GF-D8 (cell line): Measurements from ENCODE around the gene PRDM16.

Experiments
- DNase-seq: peaks from one replicate; lab custom pipeline; 2025; lab: John Stamatoyannopoulos, UW

PRDM16 gene

GRCh38 chr1:3261969-3262579 is 193.1 kb downstream of the PRDM16 start:
- DNase-seq, result no peak

- no peak for DNase-seq
These were observed 193.8 kb downstream of the PRDM16 start for GRCh38 chr1:3262681-3263286.

GRCh38 chr1:3263790-3264189 is 194.8 kb downstream of the PRDM16 start:
- no peak for DNase-seq

- DNase-seq, result no peak
These were observed 195.5 kb downstream of the PRDM16 start for GRCh38 chr1:3264456-3264855.

DNA sequence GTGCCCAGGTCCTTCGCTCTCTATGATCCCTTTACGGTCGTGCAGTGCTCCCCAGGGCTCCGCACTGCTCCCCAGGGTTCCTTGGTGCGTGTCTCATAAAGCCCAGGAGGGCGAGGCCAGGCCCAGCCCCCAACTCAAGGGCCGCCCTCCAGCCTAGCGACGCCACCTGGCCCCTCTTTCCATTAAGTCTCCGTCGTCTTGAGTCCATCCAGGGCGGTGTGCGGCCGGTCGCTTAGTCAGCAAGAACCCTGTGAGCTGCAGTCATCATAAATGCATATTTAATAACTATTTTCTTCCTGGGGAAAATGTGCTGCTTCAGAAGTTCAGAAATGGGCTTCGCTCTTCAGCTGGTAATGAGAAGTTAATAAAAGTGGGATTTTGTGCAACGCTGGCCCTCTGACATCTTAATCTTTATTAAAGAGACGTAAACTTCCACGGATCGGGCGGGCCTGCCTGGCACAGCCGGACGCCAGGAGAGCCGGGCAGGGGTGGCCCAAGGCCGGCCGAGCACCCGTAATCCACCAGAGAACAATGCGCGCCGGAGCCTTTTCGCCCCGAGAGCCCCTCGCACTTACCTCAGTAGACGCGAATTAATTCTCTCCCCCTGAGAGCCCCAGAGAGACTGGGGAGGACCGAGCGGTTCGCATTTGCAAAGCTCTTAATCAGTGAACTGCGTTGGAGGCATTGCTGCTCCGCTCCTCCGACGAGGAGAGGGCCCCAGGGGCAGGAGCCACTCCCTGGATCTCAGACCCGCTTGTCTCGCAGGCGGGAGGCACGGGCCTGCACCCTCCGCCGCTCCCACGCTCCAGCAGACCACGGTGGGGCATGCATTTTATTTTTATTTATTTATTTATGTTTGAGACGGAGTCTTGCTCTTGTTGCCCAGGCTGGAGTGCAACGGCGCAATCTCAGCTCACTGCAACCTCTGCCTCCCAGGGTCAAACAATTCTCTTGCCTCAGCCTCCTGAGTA is 197.1 kb downstream of the PRDM16 start:
- no peak for DNase-seq

- DNase-seq, result no peak
These were observed 198.0 kb downstream of the PRDM16 start for GRCh38 chr1:3266870-3267549.

GRCh38 chr1:3267550-3268270 is 198.7 kb downstream of the PRDM16 start:
- DNase-seq, result no peak

DNA sequence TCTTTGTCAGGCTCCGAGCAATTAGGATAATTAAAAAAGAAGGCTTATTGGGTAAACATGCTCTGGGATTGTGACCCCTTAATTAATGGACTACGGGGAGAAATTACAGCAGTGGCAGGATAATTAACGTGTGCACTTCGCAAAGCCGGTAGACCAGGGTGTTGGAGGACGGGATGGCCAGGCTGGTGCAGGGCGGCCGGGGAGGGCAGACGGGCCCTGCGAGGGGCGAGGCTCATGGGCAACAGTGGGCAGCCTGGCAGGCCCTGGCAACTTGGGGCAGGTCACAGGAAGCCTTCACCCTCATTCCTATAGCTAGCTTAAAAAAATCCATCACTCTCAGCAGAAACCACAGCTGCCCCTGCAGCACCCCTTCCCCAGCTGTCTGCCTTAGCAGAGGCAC is 199.3 kb downstream of the PRDM16 start:
- no peak for DNase-seq

DNA sequence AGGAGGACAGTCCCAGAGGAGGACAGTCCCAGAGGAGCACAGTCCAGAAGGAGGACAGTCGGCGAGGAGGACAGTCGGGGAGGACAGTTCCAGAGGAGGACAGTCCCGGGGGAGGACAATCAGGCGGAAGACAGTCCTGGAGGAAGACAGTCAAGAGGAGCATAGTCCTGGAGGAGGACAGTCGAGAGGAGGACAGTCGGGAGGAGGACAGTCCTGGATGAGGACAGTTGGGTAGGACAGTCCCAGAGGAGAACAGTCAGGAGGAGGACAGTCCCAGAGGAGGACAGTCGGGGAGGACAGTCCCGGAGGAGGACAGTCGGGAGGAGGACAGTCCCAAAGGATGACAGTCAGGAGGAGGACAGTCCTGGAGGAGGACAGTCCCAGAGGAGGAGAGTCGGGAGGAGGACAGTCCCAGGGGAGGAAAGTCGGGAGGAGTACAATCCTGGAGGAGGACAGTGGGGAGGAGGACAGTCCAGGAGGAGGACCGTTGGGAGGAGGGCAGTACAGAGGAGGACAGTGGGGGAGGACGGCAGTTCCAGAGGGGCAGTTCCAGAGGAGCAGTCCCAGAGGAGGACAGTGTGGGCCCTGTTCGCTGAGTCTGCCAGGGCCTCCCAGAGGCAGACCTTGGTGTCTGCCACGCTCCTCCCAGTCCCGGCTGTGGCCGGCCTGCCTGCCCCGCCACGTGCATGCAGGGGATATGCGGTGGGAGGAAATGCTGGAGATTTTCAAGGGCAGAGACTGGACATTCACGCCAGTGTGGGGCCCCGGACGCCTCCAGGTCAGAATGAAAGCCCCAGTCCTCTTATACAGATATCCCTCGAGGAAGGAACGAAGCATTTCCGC is 201.6 kb downstream of the PRDM16 start:
- DNase-seq, result no peak

GRCh38 chr1:3271866-3272265 is 202.9 kb downstream of the PRDM16 start:
- no peak for DNase-seq

DNA sequence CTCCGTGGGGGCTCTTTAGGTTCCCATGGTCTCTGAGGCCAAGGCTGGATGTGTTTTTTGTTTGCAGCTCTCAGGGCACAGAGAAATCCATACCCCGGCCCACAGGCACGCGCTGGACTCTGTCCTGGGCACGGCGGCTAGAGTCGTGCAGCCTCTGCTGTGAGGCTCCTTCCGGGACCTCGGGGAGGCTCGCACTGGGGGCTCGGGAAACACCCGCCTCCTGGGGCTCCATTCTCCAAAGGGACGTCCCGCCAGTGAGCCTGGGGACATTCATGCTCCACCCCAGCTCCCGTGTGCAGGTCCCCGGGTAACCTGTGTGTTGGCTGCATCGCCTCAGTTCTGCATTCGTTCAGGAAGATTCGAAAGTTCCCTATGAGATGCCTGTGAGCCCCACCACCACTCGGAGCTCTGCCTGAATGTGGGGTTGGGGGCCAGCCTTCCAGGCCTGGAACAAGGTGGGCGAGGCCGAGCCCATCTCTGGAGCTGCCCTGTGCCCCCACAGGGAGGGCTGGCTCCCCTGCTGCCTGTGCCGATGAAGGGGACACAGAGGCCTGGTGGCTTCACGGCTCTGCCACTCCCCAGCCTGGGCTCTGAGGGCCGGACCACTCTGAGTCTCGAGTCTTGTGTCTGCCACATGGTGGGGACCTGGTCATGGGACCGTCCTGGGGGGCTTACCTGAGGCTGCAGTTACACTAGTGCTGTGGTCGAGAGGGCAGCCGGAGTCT is 203.5 kb downstream of the PRDM16 start:
- no peak for DNase-seq

DNA sequence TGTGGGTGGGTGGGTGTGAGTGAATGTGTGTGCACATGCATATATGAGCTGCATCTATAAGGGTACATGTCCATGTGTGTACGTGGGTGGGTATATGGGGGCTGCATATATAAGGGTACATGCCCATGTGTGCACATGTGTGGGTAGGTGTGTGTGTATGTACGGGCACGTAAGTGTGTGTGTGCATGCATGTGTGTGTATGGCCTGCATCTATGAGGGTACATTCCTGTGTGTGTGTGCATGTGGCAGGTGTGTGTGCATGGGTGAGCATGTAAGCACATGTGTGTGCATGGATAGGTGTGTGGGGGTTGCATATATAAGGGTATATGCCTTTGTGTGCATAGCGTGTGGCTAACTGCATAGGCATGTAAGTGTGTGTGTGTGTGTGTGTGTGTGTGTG is 204.4 kb downstream of the PRDM16 start:
- no peak for DNase-seq

DNA sequence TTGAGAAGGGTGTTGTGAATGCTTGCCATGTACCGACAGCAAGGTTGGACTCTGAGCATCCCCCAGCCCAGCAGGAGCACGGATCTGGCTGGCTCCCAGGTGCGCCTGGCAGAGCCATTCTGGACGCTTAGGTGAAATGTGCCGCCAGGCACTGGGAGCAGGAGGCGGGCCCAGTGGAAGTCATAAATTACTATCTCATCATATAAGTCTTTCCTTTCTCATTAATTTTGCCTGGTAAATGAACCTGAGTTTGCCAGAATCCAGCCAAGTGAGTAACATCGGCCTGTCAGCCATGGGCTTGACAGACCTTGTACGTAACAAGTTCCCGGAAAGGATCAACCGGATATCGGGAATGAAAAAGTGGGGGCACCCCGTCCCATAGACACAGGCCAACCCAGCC is 206.0 kb downstream of the PRDM16 start:
- DNase-seq, result no peak

GRCh38 chr1:3275471-3276340 is 206.7 kb downstream of the PRDM16 start:
- no peak for DNase-seq

DNA sequence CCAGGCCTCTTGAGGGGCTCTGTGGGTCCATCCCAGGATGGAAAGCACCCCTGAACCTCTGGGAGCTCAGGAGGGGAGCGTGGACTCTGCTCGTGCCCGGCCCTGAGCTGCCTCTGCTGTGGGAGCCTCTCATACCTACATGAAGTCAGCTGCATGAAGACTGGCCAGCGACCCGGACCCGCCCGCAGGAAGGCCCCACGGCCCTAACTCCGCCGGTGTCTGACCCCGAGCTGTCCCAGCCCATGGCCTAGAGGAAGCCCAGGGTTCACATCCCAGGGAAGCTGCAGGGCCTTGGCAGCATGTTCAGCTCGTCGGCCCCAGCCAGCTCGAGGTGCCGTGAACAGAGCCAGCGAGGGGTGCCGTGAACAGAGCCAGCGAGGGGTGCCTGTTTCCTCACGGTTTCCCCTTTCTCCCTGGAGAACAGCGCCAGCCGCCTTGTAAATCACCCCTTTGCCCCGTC is 207.4 kb downstream of the PRDM16 start:
- DNase-seq, result no peak

GRCh38 chr1:3277011-3277471 is 208.0 kb downstream of the PRDM16 start:
- DNase-seq, result no peak

- no peak for DNase-seq
These were observed 208.6 kb downstream of the PRDM16 start for GRCh38 chr1:3277623-3278022.

DNA sequence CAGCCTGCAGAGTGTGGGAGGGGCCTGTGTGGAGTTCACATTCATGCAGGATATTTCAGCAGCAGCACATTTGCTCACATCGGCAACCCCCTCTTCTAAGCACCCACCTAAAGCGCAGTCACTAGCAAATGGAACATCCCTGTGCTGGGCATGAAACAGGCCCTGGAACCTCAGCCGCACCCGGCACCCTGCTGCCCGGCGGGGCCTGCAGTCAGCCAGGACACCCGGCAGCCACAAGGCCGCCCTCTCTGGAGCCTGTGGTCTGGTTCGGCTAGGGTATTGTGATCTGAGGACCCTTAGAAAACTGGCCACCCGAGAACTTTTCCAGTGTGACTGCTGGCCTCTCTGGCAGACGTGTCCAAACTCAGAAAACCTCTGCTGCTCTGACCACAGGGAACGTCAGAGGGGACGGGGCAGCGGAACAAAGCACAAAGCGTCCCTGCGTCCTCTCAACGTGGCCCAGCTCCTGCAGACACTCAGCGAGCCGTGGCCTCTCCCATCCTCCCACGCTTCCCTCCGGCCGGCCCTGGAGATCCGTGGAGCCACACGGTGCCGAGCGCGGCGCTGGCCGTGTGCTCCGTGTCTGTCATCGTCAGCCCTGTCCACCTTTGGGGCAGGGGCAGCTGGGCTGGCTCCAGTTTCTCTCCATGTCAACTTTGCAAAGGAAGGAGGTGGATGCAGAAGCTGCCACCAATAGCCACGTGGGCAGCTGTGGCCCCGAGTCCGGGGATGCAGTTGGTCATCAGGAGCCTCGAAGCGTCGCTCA is 209.6 kb downstream of the PRDM16 start:
- no peak for DNase-seq
